AG04449 (cell line): ENCODE data around the gene MSI2.

Source experiments
- CTCF ChIA-PET: fragments of 350-600 bp; formaldehyde crosslinking; extraction: SDS; loops from one replicate; lab custom pipeline; 2021; ENCODE audit warnings: antibody characterized with exemption; lab: Yijun Ruan, JAX
- POLR2A ChIA-PET: fragments of 400-600, 350-600 bp; formaldehyde crosslinking; extraction: SDS; loops from one replicate; lab custom pipeline; 2020; ENCODE audit warnings: antibody characterized with exemption, inconsistent platforms; lab: Yijun Ruan, JAX
- DNase-seq: peaks from one replicate; pipeline ENCODE4 v3.0.0-alpha.2; 2010; ENCODE audit warnings: low read depth, low spot score
- H3K4me3 ChIP-seq: 2 replicates; pipeline ENCODE4 v1.5.1; 2011; ENCODE audit warnings: low read depth, mild to moderate bottlenecking, control low read depth, low read length
- TF ChIP-seq, protein P1 (sequence below): IDR thresholded peaks from one replicate; pipeline ENCODE4 v1.5.1; 2011; ENCODE audit warnings: mild to moderate bottlenecking, moderate library complexity, low read length, control low read depth, inconsistent platforms; ENCODE audit not compliant: insufficient read depth; ENCODE audit errors: missing control alignments

The MSI2 gene

DNA sequence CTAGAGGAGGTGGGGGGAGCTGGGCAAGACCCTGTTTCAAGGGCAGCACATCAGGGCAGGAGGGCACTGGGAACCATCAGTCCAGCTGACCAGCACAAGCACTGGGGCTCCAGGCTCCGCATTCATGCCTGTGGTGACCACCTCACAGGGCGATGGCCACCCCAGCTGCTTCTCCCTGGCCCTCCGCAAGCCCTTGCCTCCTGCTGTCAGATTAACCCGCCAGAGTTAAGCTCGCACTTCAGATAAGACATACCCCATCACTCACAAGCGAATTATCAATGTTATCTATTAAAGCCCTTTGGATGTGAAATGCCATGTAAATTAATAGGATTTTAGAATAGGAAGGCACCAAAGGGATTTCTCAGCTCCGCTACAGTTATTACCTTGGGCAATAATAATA lies 383.8 kb downstream of the MSI2 start:
- no peak overlapping the region for H3K4me3 ChIP-seq
- TF ChIP-seq, protein P1, sequence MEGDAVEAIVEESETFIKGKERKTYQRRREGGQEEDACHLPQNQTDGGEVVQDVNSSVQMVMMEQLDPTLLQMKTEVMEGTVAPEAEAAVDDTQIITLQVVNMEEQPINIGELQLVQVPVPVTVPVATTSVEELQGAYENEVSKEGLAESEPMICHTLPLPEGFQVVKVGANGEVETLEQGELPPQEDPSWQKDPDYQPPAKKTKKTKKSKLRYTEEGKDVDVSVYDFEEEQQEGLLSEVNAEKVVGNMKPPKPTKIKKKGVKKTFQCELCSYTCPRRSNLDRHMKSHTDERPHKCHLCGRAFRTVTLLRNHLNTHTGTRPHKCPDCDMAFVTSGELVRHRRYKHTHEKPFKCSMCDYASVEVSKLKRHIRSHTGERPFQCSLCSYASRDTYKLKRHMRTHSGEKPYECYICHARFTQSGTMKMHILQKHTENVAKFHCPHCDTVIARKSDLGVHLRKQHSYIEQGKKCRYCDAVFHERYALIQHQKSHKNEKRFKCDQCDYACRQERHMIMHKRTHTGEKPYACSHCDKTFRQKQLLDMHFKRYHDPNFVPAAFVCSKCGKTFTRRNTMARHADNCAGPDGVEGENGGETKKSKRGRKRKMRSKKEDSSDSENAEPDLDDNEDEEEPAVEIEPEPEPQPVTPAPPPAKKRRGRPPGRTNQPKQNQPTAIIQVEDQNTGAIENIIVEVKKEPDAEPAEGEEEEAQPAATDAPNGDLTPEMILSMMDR, result no peak
- POLR2A ChIA-PET, result interaction anchor here (0.6 kb wide), 1 partner anchor 21 kb away, joined by 3 read pairs; no protein-coding TSS in a partner anchor
- CTCF ChIA-PET, result interaction anchor here (1.9 to 3.9 kb wide), 2 partner anchors 31 to 42 kb away, joined by 8 to 16 read pairs; no protein-coding TSS in a partner anchor
- no peak for DNase-seq

DNA sequence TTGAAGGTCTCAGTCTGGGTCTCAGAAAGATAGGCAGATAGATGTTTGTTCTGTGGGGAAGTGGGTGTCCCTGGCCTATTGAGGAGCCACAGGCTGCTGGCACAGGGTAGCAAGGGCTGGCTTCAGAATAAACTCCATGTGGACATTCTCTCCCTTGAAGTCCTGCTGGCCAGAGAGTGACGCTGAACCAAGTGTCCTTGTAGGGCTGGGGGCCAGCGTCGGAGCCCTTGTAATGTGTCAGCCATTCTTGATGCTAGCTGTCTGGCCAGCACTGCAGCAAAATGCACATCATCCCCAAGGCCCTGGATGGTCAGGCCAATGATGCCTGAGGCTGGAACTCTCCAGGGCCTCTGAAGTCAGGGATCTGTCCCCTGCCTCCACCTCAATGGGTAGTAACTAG lies 385.4 kb downstream of the MSI2 start:
- TF ChIP-seq, protein P1, result no peak
- DNase-seq, result no peak
- no peak overlapping the region for H3K4me3 ChIP-seq
- ChIA-PET POLR2A (no interaction called here), CTCF (interaction anchor here (1.2 to 3.9 kb wide), 3 partner anchors 30 to 399 kb away, joined by 4 to 16 read pairs (median 7); no protein-coding TSS in a partner anchor)

DNA sequence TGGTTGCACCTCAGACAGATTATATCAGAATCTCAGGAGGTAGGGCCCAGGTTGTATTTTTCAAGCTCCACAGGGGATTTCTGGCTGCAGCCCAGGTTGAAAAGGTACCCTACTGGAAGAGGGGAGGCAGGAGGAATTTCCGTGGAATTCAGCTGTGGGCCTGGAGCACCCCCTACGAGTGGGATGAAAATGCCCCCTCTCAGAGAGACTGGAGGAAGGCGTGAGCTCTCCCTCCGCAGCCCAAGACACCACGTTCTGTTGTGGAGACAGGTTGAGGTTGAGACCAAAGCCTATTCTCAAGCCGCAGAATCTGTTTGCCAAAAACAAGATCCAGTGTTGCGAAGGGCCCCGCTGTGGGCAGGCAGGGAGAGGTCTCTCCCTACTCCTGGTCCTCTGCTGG lies 386.7 kb downstream of the MSI2 start:
- TF ChIP-seq, protein P1, result no peak
- ChIA-PET POLR2A (no interaction called here), CTCF (interaction anchor here (1.7 to 3.9 kb wide), 2 partner anchors 29 to 45 kb away, joined by 7 to 16 read pairs; no protein-coding TSS in a partner anchor)
- no peak for DNase-seq
- no peak overlapping the region for H3K4me3 ChIP-seq

DNA sequence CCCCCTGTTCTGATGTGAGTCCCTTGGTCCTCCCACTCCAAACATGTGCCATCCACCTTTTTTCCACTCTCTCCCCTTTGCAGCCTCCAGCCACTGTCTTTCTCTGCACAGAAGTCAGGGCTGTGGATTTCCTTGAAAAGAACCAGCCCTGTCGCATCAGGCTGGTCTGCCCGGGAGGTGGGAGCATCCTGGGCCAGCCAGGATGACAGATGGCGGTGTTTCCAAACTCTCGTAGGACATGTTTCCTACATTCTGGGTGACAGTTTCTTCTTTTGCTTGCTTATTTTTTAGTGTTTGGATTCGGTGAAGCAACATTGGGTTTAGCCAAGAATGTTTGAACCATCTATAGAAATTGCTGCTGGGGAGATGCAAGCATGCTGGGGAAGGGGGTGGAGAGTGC lies 388.0 kb downstream of the MSI2 start:
- CTCF ChIA-PET, result no interaction called here

DNA sequence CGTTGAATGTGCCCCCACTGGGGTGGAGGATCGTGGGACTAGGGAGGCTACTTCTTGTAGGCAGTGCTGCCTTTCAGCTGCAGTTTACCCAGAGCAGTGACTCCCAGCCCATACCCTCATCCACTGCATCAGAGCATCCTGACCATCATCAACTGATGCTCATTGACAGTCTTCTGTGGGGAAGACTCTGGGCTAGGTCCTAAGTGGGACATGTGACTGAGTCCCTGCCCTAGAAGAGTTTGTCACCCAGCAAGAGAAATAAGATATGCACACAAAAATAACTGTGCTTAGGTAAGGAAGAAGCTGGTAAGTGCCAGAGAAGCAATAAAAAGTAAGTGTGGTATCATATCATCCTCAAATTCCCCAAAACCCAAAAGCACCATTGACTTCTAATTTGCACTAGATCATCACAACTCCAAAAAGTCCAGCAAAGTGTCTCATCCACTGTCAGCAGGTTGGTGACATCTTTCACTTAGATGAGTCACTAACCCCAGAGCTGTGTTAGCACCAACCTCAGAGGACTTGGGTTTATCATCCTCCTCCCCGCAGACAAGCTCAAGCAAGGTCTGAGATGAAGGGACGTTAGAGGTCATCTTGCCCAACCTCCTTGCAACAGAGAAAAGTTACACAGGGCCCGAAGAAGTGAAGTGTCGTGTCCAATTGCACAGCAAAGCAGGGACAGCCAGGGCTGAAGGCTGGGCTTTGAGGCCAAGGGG lies 389.8 kb downstream of the MSI2 start:
- POLR2A ChIA-PET, result no interaction called here
- TF ChIP-seq, protein P1, result no peak
- no peak overlapping the region for H3K4me3 ChIP-seq
- no peak for DNase-seq
- CTCF ChIA-PET, result interaction anchor here (1.0 to 1.9 kb wide), 4 partner anchors 12 to 48 kb away, joined by 3 to 11 read pairs (median 6); no protein-coding TSS in a partner anchor

More for the DNA sequence above, 388.0 kb downstream of the MSI2 start:
- POLR2A ChIA-PET, result no interaction called here
- no peak for DNase-seq
- TF ChIP-seq, protein P1, result no peak
- H3K4me3 ChIP-seq, result no peak overlapping the region

DNA sequence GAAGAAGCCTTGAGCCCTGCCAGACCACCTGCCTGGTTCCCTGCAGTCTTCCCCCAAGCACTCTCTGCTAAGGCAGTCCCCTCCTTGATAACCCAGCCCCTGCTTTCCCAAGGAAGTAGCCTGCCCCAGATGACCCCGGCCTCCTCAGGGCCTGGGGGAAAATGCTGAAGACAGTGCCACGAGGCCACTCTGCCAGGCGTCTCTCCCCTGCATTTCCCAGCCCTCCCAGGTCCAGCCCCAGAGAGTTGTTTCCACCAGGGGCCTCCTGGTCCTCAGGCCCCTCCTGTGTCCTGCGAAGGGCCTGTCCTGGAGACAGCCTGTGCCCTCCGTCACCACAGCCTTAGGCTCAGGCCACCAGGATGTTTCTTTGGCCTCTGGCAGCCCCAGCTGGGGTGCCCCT lies 392.4 kb downstream of the MSI2 start:
- no peak overlapping the region for H3K4me3 ChIP-seq
- TF ChIP-seq, protein P1, result no peak
- ChIA-PET CTCF (interaction anchor here (1.4 kb wide), 1 partner anchor 51 kb away, joined by 4 read pairs; no protein-coding TSS in a partner anchor), POLR2A (interaction anchor here (0.7 kb wide), 1 partner anchor 51 kb away, joined by 3 read pairs; no protein-coding TSS in a partner anchor)
- no peak for DNase-seq
